Epithelial cell of prostate (primary cell): ENCODE results near the gene TNFRSF1A.
"Not testable (repeated sequence)": the region's sequence is repeated elsewhere in the genome, so short reads cannot be mapped to it uniquely, and the experiment has no call there.

ENCODE experiments used
- DNase-seq: peaks from one replicate; pipeline ENCODE4 v3.0.0-alpha.2; 2011; ENCODE audit warnings: low read depth, low spot score
- H3K27ac ChIP-seq: fragments of 450-650 bp; 2 replicates; pipeline ENCODE4 v1.5.1; 2017; ENCODE audit warnings: mild to moderate bottlenecking

The TNFRSF1A gene

GRCh38 chr12:6340745-6341416 lies 995 bp downstream of the TNFRSF1A start:
- H3K27ac ChIP-seq, result peak overlapping the region; percentile 98
- no peak for DNase-seq

GRCh38 chr12:6340032-6340638 lies 1.7 kb downstream of the TNFRSF1A start:
- H3K27ac ChIP-seq, result peak overlapping the region; percentile 98
- DNase-seq, result no peak

- peak overlapping the region; percentile 98 for H3K27ac ChIP-seq
Measured at GRCh38 chr12:6338955-6339354, 2.9 kb downstream of the TNFRSF1A start.

GRCh38 chr12:6338536-6338935 lies 3.3 kb downstream of the TNFRSF1A start:
- H3K27ac ChIP-seq, result peak overlapping the region; percentile 98
- DNase-seq, result not testable (repeated sequence)

More at GRCh38 chr12:6338955-6339354, 2.9 kb downstream of the TNFRSF1A start:
- DNase-seq, result no peak

- peak overlapping the region; percentile 98 for H3K27ac ChIP-seq
- DNase-seq, result no peak
Measured at GRCh38 chr12:6337958-6338433, 3.9 kb downstream of the TNFRSF1A start.

GRCh38 chr12:6336889-6337853 lies 4.7 kb downstream of the TNFRSF1A start:
- no peak for DNase-seq
- H3K27ac ChIP-seq, result peak overlapping the region; percentile 98

GRCh38 chr12:6336079-6336888 lies 5.6 kb downstream of the TNFRSF1A start:
- peak overlapping the region; percentile 98 for H3K27ac ChIP-seq
- DNase-seq, result peak; percentile 94

GRCh38 chr12:6335451-6336078 lies 6.3 kb downstream of the TNFRSF1A start:
- DNase-seq, result peak; percentile 65
- peak overlapping the region; percentile 98 for H3K27ac ChIP-seq

- peak overlapping the region; percentile 98 for H3K27ac ChIP-seq
- no peak for DNase-seq
Measured at GRCh38 chr12:6334940-6335450, 6.9 kb downstream of the TNFRSF1A start.

- peak overlapping the region; percentile 98 for H3K27ac ChIP-seq
- DNase-seq, result no peak
Measured at GRCh38 chr12:6334359-6334758, 7.5 kb downstream of the TNFRSF1A start.

- peak; percentile 84 for DNase-seq
- peak overlapping the region; percentile 98 for H3K27ac ChIP-seq
Measured at GRCh38 chr12:6333566-6333965, 8.3 kb downstream of the TNFRSF1A start.

- peak overlapping the region; percentile 98 for H3K27ac ChIP-seq
- DNase-seq, result no peak
Measured at GRCh38 chr12:6333029-6333428, 8.8 kb downstream of the TNFRSF1A start.

GRCh38 chr12:6332459-6332858 lies 9.4 kb downstream of the TNFRSF1A start:
- DNase-seq, result peak; percentile 67
- peak overlapping the region; percentile 98 for H3K27ac ChIP-seq

- no peak for DNase-seq
- peak overlapping the region; percentile 98 for H3K27ac ChIP-seq
Measured at GRCh38 chr12:6330999-6331714, 10.7 kb downstream of the TNFRSF1A start.

GRCh38 chr12:6330192-6330591 lies 11.7 kb downstream of the TNFRSF1A start:
- peak overlapping the region; percentile 14 for H3K27ac ChIP-seq
- no peak for DNase-seq

- no peak overlapping the region for H3K27ac ChIP-seq
- DNase-seq, result no peak
Measured at GRCh38 chr12:6329703-6330064, 12.2 kb downstream of the TNFRSF1A start.

GRCh38 chr12:6328945-6329702 lies 12.8 kb downstream of the TNFRSF1A start:
- no peak for DNase-seq
- no peak overlapping the region for H3K27ac ChIP-seq
